ENCODE data around the gene C2orf72.

DNA sequence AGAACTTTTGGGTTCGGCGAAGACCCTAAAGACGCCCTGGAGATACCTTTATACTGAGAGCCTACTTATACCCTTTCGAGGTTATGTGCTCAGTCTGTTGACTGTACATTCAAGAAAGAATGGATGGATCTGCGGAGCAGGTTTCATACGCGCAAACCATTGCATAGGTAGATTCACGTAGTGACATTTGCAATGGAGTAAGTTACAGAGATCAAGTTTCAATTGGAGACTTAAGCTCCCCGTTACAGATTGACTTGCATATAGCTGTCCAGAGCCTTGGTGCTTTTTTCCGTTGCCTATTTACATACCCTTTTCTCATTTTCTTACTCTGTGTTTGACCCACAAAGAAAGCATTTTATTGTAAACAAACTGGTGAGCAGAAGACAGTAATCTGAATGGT, 20.3 kb downstream of the C2orf72 start:
- TF ChIP-seq, protein P1, sequence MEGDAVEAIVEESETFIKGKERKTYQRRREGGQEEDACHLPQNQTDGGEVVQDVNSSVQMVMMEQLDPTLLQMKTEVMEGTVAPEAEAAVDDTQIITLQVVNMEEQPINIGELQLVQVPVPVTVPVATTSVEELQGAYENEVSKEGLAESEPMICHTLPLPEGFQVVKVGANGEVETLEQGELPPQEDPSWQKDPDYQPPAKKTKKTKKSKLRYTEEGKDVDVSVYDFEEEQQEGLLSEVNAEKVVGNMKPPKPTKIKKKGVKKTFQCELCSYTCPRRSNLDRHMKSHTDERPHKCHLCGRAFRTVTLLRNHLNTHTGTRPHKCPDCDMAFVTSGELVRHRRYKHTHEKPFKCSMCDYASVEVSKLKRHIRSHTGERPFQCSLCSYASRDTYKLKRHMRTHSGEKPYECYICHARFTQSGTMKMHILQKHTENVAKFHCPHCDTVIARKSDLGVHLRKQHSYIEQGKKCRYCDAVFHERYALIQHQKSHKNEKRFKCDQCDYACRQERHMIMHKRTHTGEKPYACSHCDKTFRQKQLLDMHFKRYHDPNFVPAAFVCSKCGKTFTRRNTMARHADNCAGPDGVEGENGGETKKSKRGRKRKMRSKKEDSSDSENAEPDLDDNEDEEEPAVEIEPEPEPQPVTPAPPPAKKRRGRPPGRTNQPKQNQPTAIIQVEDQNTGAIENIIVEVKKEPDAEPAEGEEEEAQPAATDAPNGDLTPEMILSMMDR (IDR thresholded peaks at IDR 0.05) = no peak
- TF ChIP-seq TCF7L2 (IDR thresholded peaks at IDR 0.05; ENCODE audit: low read depth, low read length) (no peak), POLR2AphosphoS5 (IDR thresholded peaks at IDR 0.05; ENCODE audit: low read depth, low read length) (no peak)
- TF ChIP-seq, protein P2, sequence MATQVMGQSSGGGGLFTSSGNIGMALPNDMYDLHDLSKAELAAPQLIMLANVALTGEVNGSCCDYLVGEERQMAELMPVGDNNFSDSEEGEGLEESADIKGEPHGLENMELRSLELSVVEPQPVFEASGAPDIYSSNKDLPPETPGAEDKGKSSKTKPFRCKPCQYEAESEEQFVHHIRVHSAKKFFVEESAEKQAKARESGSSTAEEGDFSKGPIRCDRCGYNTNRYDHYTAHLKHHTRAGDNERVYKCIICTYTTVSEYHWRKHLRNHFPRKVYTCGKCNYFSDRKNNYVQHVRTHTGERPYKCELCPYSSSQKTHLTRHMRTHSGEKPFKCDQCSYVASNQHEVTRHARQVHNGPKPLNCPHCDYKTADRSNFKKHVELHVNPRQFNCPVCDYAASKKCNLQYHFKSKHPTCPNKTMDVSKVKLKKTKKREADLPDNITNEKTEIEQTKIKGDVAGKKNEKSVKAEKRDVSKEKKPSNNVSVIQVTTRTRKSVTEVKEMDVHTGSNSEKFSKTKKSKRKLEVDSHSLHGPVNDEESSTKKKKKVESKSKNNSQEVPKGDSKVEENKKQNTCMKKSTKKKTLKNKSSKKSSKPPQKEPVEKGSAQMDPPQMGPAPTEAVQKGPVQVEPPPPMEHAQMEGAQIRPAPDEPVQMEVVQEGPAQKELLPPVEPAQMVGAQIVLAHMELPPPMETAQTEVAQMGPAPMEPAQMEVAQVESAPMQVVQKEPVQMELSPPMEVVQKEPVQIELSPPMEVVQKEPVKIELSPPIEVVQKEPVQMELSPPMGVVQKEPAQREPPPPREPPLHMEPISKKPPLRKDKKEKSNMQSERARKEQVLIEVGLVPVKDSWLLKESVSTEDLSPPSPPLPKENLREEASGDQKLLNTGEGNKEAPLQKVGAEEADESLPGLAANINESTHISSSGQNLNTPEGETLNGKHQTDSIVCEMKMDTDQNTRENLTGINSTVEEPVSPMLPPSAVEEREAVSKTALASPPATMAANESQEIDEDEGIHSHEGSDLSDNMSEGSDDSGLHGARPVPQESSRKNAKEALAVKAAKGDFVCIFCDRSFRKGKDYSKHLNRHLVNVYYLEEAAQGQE (IDR thresholded peaks at IDR 0.05; ENCODE audit: insufficient read depth in 1 of 2, low read depth in 2 of 2, low read length in 1 of 2) = no peak

All from Panc1 (cell line).